Endothelial cell of umbilical vein (primary cell): ENCODE results near the gene BCL7C. TPM values are rescaled to one million over a fixed set of nuclear protein-coding genes. Genes with fewer than 3 reads are reported as not detected.

ENCODE experiments used
- BruUV-seq: library from RNA; stranded (reverse); fragments of 400-500 nt; replicated peaks from 2 replicates; lab custom pipeline; 2021; lab: Mats Ljungman, UMichigan
- CTCF ChIA-PET: fragments of 300-600, 350-600 bp; sonication (Branson Sonifier 250); formaldehyde crosslinking; loops from one replicate; lab custom pipeline; 2021; ENCODE audit warnings: antibody characterized with exemption, inconsistent platforms; lab: Charles Lee
- POLR2A ChIA-PET: fragments of 300-600, 350-600 bp; sonication (Branson Sonifier 250); formaldehyde crosslinking; loops from one replicate; lab custom pipeline; 2021; ENCODE audit warnings: antibody characterized with exemption, inconsistent platforms; lab: Charles Lee
- DNase-seq: peaks from one replicate; pipeline ENCODE4 v3.0.0-alpha.2; 2011; ENCODE audit warnings: low read depth, low spot score
- FAIRE-seq: peaks from 2 replicates; lab custom pipeline; 2011; peaks lifted over from hg19 to GRCh38; lab: Jason Lieb, UNC
- H2AFZ ChIP-seq: 2 replicates; pipeline ENCODE4 v1.6.0; 2012; ENCODE audit warnings: low read depth, low read length, control low read depth, inconsistent platforms
- H3K27ac ChIP-seq: 2 replicates; pipeline ENCODE4 v1.5.1; 2011; ENCODE audit warnings: low read depth, mild to moderate bottlenecking, control low read depth, low read length, moderate library complexity; ENCODE audit not compliant: insufficient read depth
- H3K27me3 ChIP-seq, 2 experiments: 2 replicates each; pipeline versions ENCODE4 v1.6.0 to v1.6.1; 2011; ENCODE audit warnings: low read length in 2 of 2, mixed read lengths in 1 of 2; ENCODE audit not compliant: control insufficient read depth in 2 of 2, insufficient read depth in 2 of 2
- H3K36me3 ChIP-seq, 2 experiments: 2 replicates in 1 of 2; 3 replicates in 1 of 2; pipeline ENCODE4 v1.5.1; 2011; ENCODE audit warnings: low read length in 2 of 2, mild to moderate bottlenecking in 1 of 2, moderate library complexity in 1 of 2; ENCODE audit not compliant: control insufficient read depth in 2 of 2, insufficient read depth in 2 of 2; ENCODE audit errors: extremely low read depth in 1 of 2
- H3K4me1 ChIP-seq: 3 replicates; pipeline ENCODE4 v1.5.1; 2011; ENCODE audit warnings: mild to moderate bottlenecking, low read length; ENCODE audit not compliant: control insufficient read depth, insufficient read depth; ENCODE audit errors: extremely low read depth
- H3K4me2 ChIP-seq: 2 replicates; pipeline ENCODE4 v1.6.1; 2011; ENCODE audit warnings: low read length, control low read depth, mixed read lengths; ENCODE audit not compliant: insufficient read depth
- H3K4me3 ChIP-seq, 3 experiments: fragments of 200-600 bp in 1 of 3; sonication (generic), shearing (Covaris generic) in 1 of 3; replicated peaks in 1 of 3; 2 replicates each; pipeline ENCODE4 v1.5.1; 2011 to 2016; ENCODE audit warnings: control low read depth in 3 of 3, low read length in 3 of 3, mild to moderate bottlenecking in 2 of 3, inconsistent platforms in 1 of 3, low read depth in 1 of 3, moderate library complexity in 1 of 3; ENCODE audit not compliant: insufficient read depth in 1 of 3
- H3K79me2 ChIP-seq: 2 replicates; pipeline ENCODE4 v1.6.0; 2012; ENCODE audit warnings: low read length, inconsistent platforms; ENCODE audit not compliant: control insufficient read depth, insufficient read depth
- H3K9ac ChIP-seq: replicated peaks from 2 replicates; pipeline ENCODE3; 2011; ENCODE audit warnings: low read length, control low read depth; ENCODE audit not compliant: insufficient read depth; ENCODE audit errors: extremely low read depth
- H3K9me1 ChIP-seq: replicated peaks from 3 replicates; pipeline ENCODE4 v1.6.0; 2011; ENCODE audit warnings: mild to moderate bottlenecking, low read length; ENCODE audit not compliant: control insufficient read depth, insufficient read depth; ENCODE audit errors: extremely low read depth
- H3K9me3 ChIP-seq: replicated peaks from 2 replicates; pipeline ENCODE4 v1.5.1; 2012; ENCODE audit warnings: low read length, inconsistent platforms; ENCODE audit not compliant: control insufficient read depth, insufficient read depth
- H4K20me1 ChIP-seq: replicated peaks from 2 replicates; pipeline ENCODE3; 2011; ENCODE audit warnings: mild to moderate bottlenecking, low read length; ENCODE audit not compliant: control insufficient read depth, insufficient read depth; ENCODE audit errors: extremely low read depth
- EZH2 ChIP-seq: IDR thresholded peaks from 2 replicates; pipeline ENCODE4 v1.6.1; 2012; ENCODE audit warnings: borderline replicate concordance, low read depth, mild to moderate bottlenecking, moderate library complexity, low read length, inconsistent platforms; ENCODE audit not compliant: severe bottlenecking
- FOS ChIP-seq: IDR thresholded peaks from 2 replicates; pipeline ENCODE4 v1.6.1; 2011; ENCODE audit warnings: mild to moderate bottlenecking, low read length, moderate library complexity, borderline replicate concordance; ENCODE audit not compliant: insufficient read depth
- GATA2 ChIP-seq: IDR thresholded peaks from 2 replicates; pipeline ENCODE4 v1.7.0; 2011; ENCODE audit warnings: low read depth, mild to moderate bottlenecking, moderate library complexity, mixed read lengths, low read length; ENCODE audit not compliant: insufficient read length, insufficient read depth
- JUN ChIP-seq: IDR thresholded peaks from 2 replicates; pipeline ENCODE4 v1.6.1; 2011; ENCODE audit warnings: borderline replicate concordance, low read depth; ENCODE audit not compliant: insufficient read length, insufficient read depth
- MYC ChIP-seq: IDR thresholded peaks from one replicate; pipeline ENCODE4 v1.6.1; 2011; ENCODE audit warnings: mild to moderate bottlenecking, low read depth, low read length
- POLR2A ChIP-seq: IDR thresholded peaks from 2 replicates; pipeline ENCODE4 v1.6.1; 2012; ENCODE audit warnings: low read depth, mild to moderate bottlenecking, control low read depth, low read length
- POLR2AphosphoS5 ChIP-seq: IDR thresholded peaks from 2 replicates; pipeline ENCODE4 v1.6.1; 2012; ENCODE audit warnings: low read depth, mild to moderate bottlenecking, control low read depth, low read length, moderate library complexity; ENCODE audit not compliant: insufficient read depth
- dilution Hi-C: fragments of 300-500 bp; cut with MboI; formaldehyde crosslinking; loops from one replicate; pipeline ENCODE4 v1.15.0; 2019; ENCODE audit warnings: low sequenced_read_pairs; ENCODE audit not compliant: extremely low pct_ligation_motif_present
- intact Hi-C: fragments of 100-400 bp; cut with micrococcal nuclease; formaldehyde crosslinking; loops from one replicate; pipeline ENCODE4 v1.10.0; 2022
- polyA plus RNA-seq, 4 experiments: library from polyadenylated mRNA; depleted of rRNA in 3 of 4; stranded (reverse) in 3 of 4; unstranded in 1 of 4; fragments of >200 nt; gene quantifications; 2 replicates each; pipeline versions ENCODE4 v1.2.1 to v1.2.3, GENCODE V29; 2011 to 2012; ENCODE audit warnings: missing spikeins in 1 of 4
- total RNA-seq: library from RNA; stranded (reverse); gene quantifications from 2 replicates; pipeline ENCODE4 v1.2.3, GENCODE V29; 2021
- TF ChIP-seq, protein P1 (sequence below): IDR thresholded peaks from 2 replicates; pipeline ENCODE4 v1.6.1; 2011; ENCODE audit not compliant: insufficient read depth, insufficient read length
- TF ChIP-seq, protein P2 (sequence below), 2 donors: IDR thresholded peaks; 1 replicate in 1 of 2; 2 replicates in 1 of 2; pipeline ENCODE4 v1.5.1; 2011; ENCODE audit warnings: low read length in 2 of 2, mild to moderate bottlenecking in 2 of 2, moderate library complexity in 2 of 2, control low read depth in 1 of 2, inconsistent platforms in 1 of 2, low read depth in 1 of 2; ENCODE audit not compliant: insufficient read depth in 1 of 2; ENCODE audit errors: extremely low read depth in 1 of 2

Gene BCL7C
- total and polyA plus RNA-seq, 2 donors (not counting 3 experiments of a cell fraction or from before 2014, with no cell fraction given), result 30.2 to 38.3 TPM

DNA sequence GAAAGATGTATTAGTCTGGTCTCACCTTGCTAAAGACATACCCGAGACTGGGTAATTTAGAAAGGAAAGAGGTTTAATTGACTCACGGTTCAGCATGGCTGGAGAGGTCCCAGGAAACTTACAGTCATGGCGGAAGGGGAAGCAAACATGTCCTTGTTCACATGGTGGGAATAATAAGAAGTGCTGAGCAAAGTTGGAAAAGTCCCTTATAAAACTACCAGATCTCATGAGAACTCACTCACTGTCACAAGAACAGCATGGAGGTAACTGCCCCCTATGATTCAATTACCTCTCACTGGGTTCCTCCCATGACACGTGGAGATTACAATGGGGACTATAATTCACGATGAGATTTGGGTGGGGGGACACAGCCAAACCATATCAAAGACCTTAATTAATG, 53.3 kb downstream of the BCL7C start:
- no peak overlapping the region for H3K27ac ChIP-seq
- BruUV-seq, result no TSS peak
- H3K27me3 ChIP-seq, result peaks cover 0 to 2% of the 10 kb centered on the region in 2 experiments
- no peak overlapping the region for H3K4me2 ChIP-seq
- H3K79me2 ChIP-seq, result no peaks in the 10 kb centered on the region
- H3K36me3 ChIP-seq, result no peaks in the 10 kb centered on the region
- intact Hi-C loops (loop anchor here (5.0 kb wide), 1 partner anchor 1027 kb away; no protein-coding TSS in a partner anchor), dilution Hi-C loops (no loop called here)
- H3K4me1 ChIP-seq, result no peaks in the 10 kb centered on the region
- H3K4me3 ChIP-seq, result no peak overlapping the region
- H4K20me1 ChIP-seq, result no peaks in the 10 kb centered on the region
- H2AFZ ChIP-seq, result no peak overlapping the region
- no peak overlapping the region for H3K9ac ChIP-seq
- DNase-seq (no peak), FAIRE-seq (no peak)
- no peaks in the 10 kb centered on the region for H3K9me3 ChIP-seq
- no peak for TF ChIP-seq GATA2
- no peak for TF ChIP-seq EZH2
- TF ChIP-seq POLR2A, result no peak
- no peak for TF ChIP-seq FOS
- no peaks in the 10 kb centered on the region for H3K9me1 ChIP-seq
- POLR2A ChIA-PET, result no interaction called here
- CTCF ChIA-PET, result no interaction called here

DNA sequence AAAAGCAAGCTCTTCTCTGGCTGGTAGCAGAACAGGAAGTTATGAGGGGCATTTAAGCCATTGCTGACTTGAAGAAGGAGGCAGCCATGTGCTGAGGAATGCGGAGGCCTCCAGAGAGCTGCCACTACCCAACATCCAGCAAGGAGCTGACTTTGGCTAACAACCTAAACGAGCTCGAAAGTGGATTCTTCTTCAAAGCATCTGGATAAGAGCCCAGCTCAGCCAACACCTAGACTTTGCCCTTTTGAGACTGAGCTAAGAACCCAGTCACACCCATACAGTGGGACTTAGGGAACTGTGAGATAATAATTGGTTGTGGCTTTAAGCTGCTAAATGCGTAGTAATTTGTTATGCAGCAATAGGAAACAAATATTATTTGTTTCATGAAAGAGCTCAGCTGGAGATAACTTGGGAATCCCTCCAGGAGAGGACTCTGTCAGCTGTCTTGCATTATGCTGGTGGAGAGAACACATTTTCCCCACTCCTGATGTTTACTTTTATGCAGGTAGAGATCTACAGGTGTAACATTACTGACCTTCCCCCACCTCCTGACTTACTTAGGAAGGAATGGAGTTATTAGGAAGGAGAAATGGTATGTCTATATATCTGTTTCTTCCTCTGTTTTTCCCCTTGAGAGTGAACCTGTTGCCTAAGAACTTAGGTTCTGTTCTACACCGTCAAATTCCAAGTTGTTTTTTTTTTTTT, 54.2 kb downstream of the BCL7C start:
- POLR2A ChIA-PET, result interaction anchor here (0.6 kb wide), 1 partner anchor 93 kb away, joined by 5 read pairs; no protein-coding TSS in a partner anchor
- H3K4me3 ChIP-seq, result no peak overlapping the region
- H3K4me1 ChIP-seq, result no peaks in the 10 kb centered on the region
- CTCF ChIA-PET, result interaction anchor here (0.8 to 1.4 kb wide), 5 partner anchors 11 to 63 kb away, joined by 3 to 7 read pairs (median 4); no protein-coding TSS in a partner anchor
- FAIRE-seq (no peak), DNase-seq (no peak)
- H3K36me3 ChIP-seq, result no peaks in the 10 kb centered on the region
- H4K20me1 ChIP-seq, result no peaks in the 10 kb centered on the region
- H3K79me2 ChIP-seq, result no peaks in the 10 kb centered on the region
- intact Hi-C loops (loop anchor here (5.0 kb wide), 1 partner anchor 1028 kb away; no protein-coding TSS in a partner anchor), dilution Hi-C loops (no loop called here)
- H3K4me2 ChIP-seq, result no peak overlapping the region
- no peak overlapping the region for H2AFZ ChIP-seq
- H3K9ac ChIP-seq, result no peak overlapping the region
- no TSS peak for BruUV-seq
- no peaks in the 10 kb centered on the region for H3K9me1 ChIP-seq
- peaks cover 0 to 2% of the 10 kb centered on the region in 2 experiments for H3K27me3 ChIP-seq
- H3K27ac ChIP-seq, result no peak overlapping the region
- TF ChIP-seq JUN (no peak), FOS (no peak), EZH2 (no peak), MYC (no peak), POLR2AphosphoS5 (no peak), GATA2 (no peak), POLR2A (no peak)
- TF ChIP-seq, protein P1, sequence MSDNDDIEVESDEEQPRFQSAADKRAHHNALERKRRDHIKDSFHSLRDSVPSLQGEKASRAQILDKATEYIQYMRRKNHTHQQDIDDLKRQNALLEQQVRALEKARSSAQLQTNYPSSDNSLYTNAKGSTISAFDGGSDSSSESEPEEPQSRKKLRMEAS, result no peak
- TF ChIP-seq, protein P2, sequence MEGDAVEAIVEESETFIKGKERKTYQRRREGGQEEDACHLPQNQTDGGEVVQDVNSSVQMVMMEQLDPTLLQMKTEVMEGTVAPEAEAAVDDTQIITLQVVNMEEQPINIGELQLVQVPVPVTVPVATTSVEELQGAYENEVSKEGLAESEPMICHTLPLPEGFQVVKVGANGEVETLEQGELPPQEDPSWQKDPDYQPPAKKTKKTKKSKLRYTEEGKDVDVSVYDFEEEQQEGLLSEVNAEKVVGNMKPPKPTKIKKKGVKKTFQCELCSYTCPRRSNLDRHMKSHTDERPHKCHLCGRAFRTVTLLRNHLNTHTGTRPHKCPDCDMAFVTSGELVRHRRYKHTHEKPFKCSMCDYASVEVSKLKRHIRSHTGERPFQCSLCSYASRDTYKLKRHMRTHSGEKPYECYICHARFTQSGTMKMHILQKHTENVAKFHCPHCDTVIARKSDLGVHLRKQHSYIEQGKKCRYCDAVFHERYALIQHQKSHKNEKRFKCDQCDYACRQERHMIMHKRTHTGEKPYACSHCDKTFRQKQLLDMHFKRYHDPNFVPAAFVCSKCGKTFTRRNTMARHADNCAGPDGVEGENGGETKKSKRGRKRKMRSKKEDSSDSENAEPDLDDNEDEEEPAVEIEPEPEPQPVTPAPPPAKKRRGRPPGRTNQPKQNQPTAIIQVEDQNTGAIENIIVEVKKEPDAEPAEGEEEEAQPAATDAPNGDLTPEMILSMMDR (IDR thresholded peaks at IDR 0.05; ENCODE audit: extremely low read depth in 1 of 2, insufficient read depth in 1 of 2, low read depth in 1 of 2, low read length in 2 of 2), result no peak
- no peaks in the 10 kb centered on the region for H3K9me3 ChIP-seq
